Breast epithelium (tissue), 3 donors: ENCODE data around the gene UBL3.

Experiments used
- CTCF ChIP-seq, 3 donors: fragments of 450-650 bp; IDR thresholded peaks; one replicate each; pipeline ENCODE4 v1.5.1; 2016 to 2017; ENCODE audit warnings: antibody characterized with exemption in 3 of 3, mild to moderate bottlenecking in 3 of 3, moderate library complexity in 3 of 3
- POLR2A ChIP-seq: fragments of 450-650 bp; IDR thresholded peaks from one replicate; pipeline ENCODE4 v1.6.1; 2016; ENCODE audit warnings: antibody characterized with exemption, mild to moderate bottlenecking, moderate library complexity
- POLR2AphosphoS5 ChIP-seq, 3 donors: sonication (generic); formaldehyde crosslinking; IDR thresholded peaks; one replicate each; pipeline ENCODE4 v1.6.1; 2017; ENCODE audit warnings: antibody characterized with exemption in 3 of 3

- TF ChIP-seq CTCF (IDR thresholded peaks at IDR 0.05) (no peak), POLR2AphosphoS5 (IDR thresholded peaks at IDR 0.05) (no peak), POLR2A (no peak)
Observed at GRCh38 chr13:29800687-29801086, 49.7 kb downstream of the UBL3 start.
